ENCODE measurements around the gene SNCB. TPM values are rescaled to one million over a fixed set of nuclear protein-coding genes. Genes with fewer than 3 reads are reported as not detected.
A peak's percentile ranks its signal among the peaks of the same experiment; 100 is the strongest.

Gene SNCB
- total RNA-seq, 1 donor from 2014 or later = not detected

- Histone ChIP-seq H3K27me3 (ENCODE audit: control insufficient read depth, insufficient read depth, low read length) (peaks cover 9% of the 10 kb centered on the region), H3K36me3 (ENCODE audit: control insufficient read depth, insufficient read depth, low read length) (peaks cover 1% of the 10 kb centered on the region), H3K4me3 (ENCODE audit: low read depth, low read length) (no peak overlapping the region)
- no peak for DNase-seq (ENCODE audit: low read depth)
- no peak for FAIRE-seq
- TF ChIP-seq CTCF (IDR thresholded peaks at IDR 0.05; ENCODE audit: insufficient read depth, low read length, severe bottlenecking) = no peak
These were observed 32.3 kb upstream of the SNCB start for GRCh38 chr5:176662371-176663333.

DNA sequence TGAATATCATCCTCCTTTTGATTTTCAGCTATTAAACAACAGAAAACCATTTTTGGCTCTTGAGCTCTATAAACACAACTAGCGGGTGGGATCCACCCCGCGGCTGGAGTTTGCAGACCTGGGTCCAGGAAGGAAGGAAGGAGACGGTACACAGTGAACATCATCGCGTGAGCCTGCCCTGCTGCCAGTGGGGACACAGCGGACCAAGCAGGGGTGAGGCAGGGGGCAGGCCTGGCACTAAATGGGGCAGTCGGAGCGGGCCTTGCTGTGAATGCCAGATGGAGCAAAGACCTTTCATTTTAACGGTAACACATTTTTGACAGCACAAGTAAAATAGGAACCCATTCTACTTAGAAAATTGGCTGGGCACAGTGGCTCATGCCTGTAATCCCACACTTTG, 31.3 kb upstream of the SNCB start:
- Histone ChIP-seq H3K36me3 (ENCODE audit: control insufficient read depth, insufficient read depth, low read length) (peaks cover 8% of the 10 kb centered on the region), H3K4me3 (ENCODE audit: low read depth, low read length) (no peak overlapping the region), H3K27me3 (ENCODE audit: control insufficient read depth, insufficient read depth, low read length) (peaks cover 9% of the 10 kb centered on the region)
- DNase-seq (ENCODE audit: low read depth) (no peak), FAIRE-seq (no peak)
- no peak for TF ChIP-seq CTCF (IDR thresholded peaks at IDR 0.05; ENCODE audit: insufficient read depth, low read length, severe bottlenecking)

DNA sequence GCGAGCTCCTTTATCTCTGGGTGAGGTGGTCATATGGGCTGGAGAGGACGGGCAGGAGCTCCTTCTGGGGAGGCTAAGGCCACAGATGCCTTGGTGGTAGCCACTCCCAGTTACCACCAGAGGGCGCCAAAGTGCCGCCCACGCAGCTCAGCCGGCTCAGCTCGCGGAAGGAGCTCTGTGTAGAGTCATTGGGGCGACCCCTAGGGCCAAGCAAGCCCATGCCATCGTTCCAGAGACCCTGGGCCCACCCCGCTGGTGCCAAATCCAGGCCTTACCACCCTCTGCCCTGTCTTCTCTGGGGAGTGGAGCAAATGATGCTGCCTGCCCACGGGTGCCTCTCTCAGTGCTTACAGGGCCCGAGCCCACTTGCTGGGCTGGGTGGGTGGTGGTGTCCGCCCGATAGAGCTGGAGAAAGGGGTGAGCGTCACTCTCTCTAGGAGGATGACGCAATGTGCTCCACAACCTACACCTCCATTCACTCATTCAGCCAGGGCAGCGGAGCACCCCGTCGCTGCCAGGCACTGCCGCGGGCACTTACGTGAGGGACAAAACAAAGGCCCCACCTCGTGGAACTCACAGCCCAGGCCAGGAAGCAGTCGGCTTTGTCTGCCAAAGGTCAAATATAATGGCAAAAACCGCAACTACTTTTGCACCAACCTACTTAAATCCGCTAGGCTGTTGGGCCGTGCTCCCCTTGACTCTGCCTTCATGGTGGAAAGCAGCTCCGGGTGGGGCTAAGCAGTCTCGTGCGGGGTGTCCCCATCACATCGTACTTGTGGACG, 30.7 kb upstream of the SNCB start:
- FAIRE-seq (no peak), DNase-seq (ENCODE audit: low read depth) (peak; percentile 51)
- peaks cover 9% of the 10 kb centered on the region for H3K36me3 ChIP-seq (ENCODE audit: control insufficient read depth, insufficient read depth, low read length)
- TF ChIP-seq CTCF (IDR thresholded peaks at IDR 0.05; ENCODE audit: insufficient read depth, low read length, severe bottlenecking) = peak; percentile 100
- no peak overlapping the region for H3K4me3 ChIP-seq (ENCODE audit: low read depth, low read length)
- peaks cover 9% of the 10 kb centered on the region for H3K27me3 ChIP-seq (ENCODE audit: control insufficient read depth, insufficient read depth, low read length)

DNA sequence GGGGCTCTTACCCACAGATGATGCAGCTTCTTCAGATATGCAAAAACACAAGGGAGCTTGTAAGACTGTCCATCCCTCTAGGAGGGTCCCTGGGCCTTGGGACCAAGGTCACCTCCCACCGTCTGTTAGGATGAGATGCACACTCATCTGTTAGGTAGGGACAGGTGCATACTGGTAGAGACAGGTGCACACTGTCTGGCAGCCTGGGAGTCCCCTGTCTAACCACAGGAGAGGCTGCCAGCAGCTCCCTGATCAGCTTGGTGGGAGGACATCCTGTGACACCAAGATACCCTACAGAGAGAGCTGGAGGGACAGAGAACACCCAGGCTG, 30.2 kb upstream of the SNCB start:
- TF ChIP-seq CTCF (IDR thresholded peaks at IDR 0.05; ENCODE audit: insufficient read depth, low read length, severe bottlenecking) = no peak
- Histone ChIP-seq H3K36me3 (ENCODE audit: control insufficient read depth, insufficient read depth, low read length) (peaks cover 11% of the 10 kb centered on the region), H3K4me3 (ENCODE audit: low read depth, low read length) (no peak overlapping the region), H3K27me3 (ENCODE audit: control insufficient read depth, insufficient read depth, low read length) (peaks cover 8% of the 10 kb centered on the region)
- DNase-seq (ENCODE audit: low read depth) = no peak
- FAIRE-seq = no peak

DNA sequence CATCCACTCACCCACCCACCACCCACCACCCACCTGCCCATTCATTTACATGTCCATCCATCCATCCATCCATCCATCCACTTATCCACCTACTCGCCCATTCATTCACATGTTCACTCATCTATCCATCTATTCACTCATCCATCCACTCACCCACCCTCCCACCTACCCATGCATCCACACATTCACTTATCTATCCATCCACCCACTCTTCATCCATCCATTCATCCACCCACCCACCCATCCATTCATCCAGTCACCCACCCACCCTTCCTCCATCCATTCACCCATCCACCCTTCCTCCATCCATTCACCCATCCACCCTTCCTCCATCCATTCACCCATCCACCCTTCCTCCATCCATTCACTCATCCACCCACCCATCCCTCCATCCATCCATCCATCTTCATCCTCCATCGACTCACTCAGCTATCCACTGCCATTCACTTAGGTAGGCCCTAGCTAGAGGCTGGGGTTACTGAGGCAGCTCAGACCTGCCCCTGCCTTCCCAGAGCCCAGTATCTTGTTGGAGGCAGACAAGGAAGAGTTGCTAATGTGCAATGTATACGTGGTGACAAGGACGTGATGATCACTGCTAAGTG, 29.6 kb upstream of the SNCB start:
- no peak for FAIRE-seq
- no peak for DNase-seq (ENCODE audit: low read depth)
- Histone ChIP-seq H3K27me3 (ENCODE audit: control insufficient read depth, insufficient read depth, low read length) (peaks cover 5% of the 10 kb centered on the region), H3K36me3 (ENCODE audit: control insufficient read depth, insufficient read depth, low read length) (peaks cover 11% of the 10 kb centered on the region), H3K4me3 (ENCODE audit: low read depth, low read length) (no peak overlapping the region)
- TF ChIP-seq CTCF (IDR thresholded peaks at IDR 0.05; ENCODE audit: insufficient read depth, low read length, severe bottlenecking) = no peak
